Prostate gland (tissue), 2 donors: ENCODE results near the gene ZNF669.

Experiments
- CTCF ChIP-seq, 4 experiments: fragments of 200-600 bp in 2 of 4; fragments of 450-650 bp in 2 of 4; sonication (generic) in 2 of 4; IDR thresholded peaks; 1 replicate in 3 of 4; 2 replicates in 1 of 4; pipeline ENCODE4 v1.5.1; 2016 to 2019; ENCODE audit warnings: antibody characterized with exemption in 4 of 4, mild to moderate bottlenecking in 2 of 4, moderate library complexity in 2 of 4
- POLR2AphosphoS5 ChIP-seq: sonication (generic); formaldehyde crosslinking; IDR thresholded peaks from one replicate; pipeline ENCODE4 v1.6.1; 2017; ENCODE audit warnings: antibody characterized with exemption

- TF ChIP-seq CTCF (IDR thresholded peaks at IDR 0.05), result no peak
- TF ChIP-seq POLR2AphosphoS5, result no peak
Measured at GRCh38 chr1:247102381-247102780, 1.8 kb downstream of the ZNF669 start.
